SJCRH30 (cell line): ENCODE results near the gene MAML3. TPM values are rescaled to one million over a fixed set of nuclear protein-coding genes. Genes with fewer than 3 reads are reported as not detected.
A peak's percentile ranks its signal among the peaks of the same experiment; 100 is the strongest.

Source experiments
- DNase-seq, 2 experiments: peaks; one replicate each; pipeline ENCODE4 v3.0.0-alpha.2; 2015 to 2020
- H3K27ac ChIP-seq: fragments of 250-450 bp; sonication (Bioruptor Pico); 2 replicates; pipeline ENCODE4 v1.5.1; 2020; ENCODE audit warnings: mild to moderate bottlenecking, moderate library complexity
- H3K27me3 ChIP-seq: fragments of 250-450 bp; sonication (Bioruptor Pico); 2 replicates; pipeline ENCODE4 v1.5.1; 2020; ENCODE audit warnings: mild to moderate bottlenecking, moderate library complexity
- H3K36me3 ChIP-seq: fragments of 250-450 bp; sonication (Bioruptor Pico); 2 replicates; pipeline ENCODE4 v1.5.1; 2020; ENCODE audit warnings: mild to moderate bottlenecking, moderate library complexity
- H3K4me1 ChIP-seq: fragments of 250-450 bp; sonication (Bioruptor Pico); 2 replicates; pipeline ENCODE4 v1.5.1; 2020; ENCODE audit warnings: mild to moderate bottlenecking, moderate library complexity
- H3K4me3 ChIP-seq: fragments of 250-450 bp; sonication (Bioruptor Pico); 2 replicates; pipeline ENCODE4 v1.5.1; 2020; ENCODE audit warnings: mild to moderate bottlenecking, moderate library complexity
- H3K9me3 ChIP-seq: fragments of 250-450 bp; sonication (Bioruptor Pico); replicated peaks from 2 replicates; pipeline ENCODE4 v1.5.1; 2020; ENCODE audit warnings: mild to moderate bottlenecking, moderate library complexity
- total RNA-seq: library from RNA; depleted of rRNA; stranded (reverse); fragments of >200 nt; shearing (Covaris generic); gene quantifications from 2 replicates; pipeline ENCODE4 v1.2.3, GENCODE V29; 2014

Gene MAML3
- total RNA-seq, 1 experiment from 2014 or later = 0.42 TPM

DNA sequence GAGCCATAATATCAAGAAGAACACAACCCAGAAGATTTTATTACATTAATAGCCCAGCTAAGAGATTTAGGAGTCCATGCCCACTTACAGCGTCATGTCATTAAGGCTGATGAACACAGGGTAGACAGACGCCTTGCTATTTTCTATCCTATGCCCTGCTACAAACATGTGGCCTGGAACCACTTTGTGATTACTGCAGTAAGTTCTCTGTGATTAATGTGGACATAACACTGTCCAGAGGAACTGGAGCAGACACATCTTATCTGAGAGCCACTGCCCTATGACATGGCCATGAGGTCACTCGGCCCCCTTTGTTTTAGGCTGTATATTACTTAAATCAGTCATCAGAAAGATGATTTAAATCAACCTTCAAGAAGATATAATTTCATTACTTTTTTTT lies 211.7 kb downstream of the MAML3 start:
- H3K4me3 ChIP-seq = no peak overlapping the region
- no peak for DNase-seq
- no peaks in the 10 kb centered on the region for H3K36me3 ChIP-seq
- H3K9me3 ChIP-seq = no peaks in the 10 kb centered on the region
- H3K27ac ChIP-seq = no peak overlapping the region
- H3K27me3 ChIP-seq = no peaks in the 10 kb centered on the region
- H3K4me1 ChIP-seq = peaks cover 6% of the 10 kb centered on the region; the same call in 1 of the 2 replicates

DNA sequence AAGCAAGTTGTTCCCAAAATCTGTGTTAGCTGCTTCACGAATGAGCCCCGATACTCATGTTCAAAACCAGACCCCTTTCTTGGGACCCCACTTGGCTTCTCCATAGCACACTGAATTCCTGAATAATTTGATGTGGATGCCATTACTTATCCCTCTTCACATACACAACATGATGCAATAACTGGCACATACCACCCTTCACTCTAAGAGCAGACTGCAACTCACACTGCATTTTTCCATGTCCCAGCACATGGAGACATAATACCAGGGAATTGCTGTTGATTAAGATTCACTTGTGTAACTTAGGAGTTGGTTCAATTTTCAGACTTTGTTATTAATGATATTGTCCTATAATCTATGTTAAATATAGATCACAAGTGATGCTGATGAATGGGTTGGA lies 213.4 kb downstream of the MAML3 start:
- no peak overlapping the region for H3K27ac ChIP-seq
- no peak for DNase-seq

GRCh38 chr4:139938414-139938813 lies 215.6 kb downstream of the MAML3 start:
- Histone ChIP-seq H3K27ac (no peak overlapping the region), H3K36me3 (no peaks in the 10 kb centered on the region), H3K9me3 (no peaks in the 10 kb centered on the region), H3K27me3 (no peaks in the 10 kb centered on the region), H3K4me3 (no peak overlapping the region), H3K4me1 (peaks cover 16% of the 10 kb centered on the region)
- no peak for DNase-seq

More for the DNA sequence above, 213.4 kb downstream of the MAML3 start:
- H3K36me3 ChIP-seq = no peaks in the 10 kb centered on the region
- no peaks in the 10 kb centered on the region for H3K9me3 ChIP-seq
- H3K4me3 ChIP-seq = no peak overlapping the region
- peaks cover 6% of the 10 kb centered on the region; the same call in 1 of the 2 replicates for H3K4me1 ChIP-seq
- H3K27me3 ChIP-seq = no peaks in the 10 kb centered on the region

DNA sequence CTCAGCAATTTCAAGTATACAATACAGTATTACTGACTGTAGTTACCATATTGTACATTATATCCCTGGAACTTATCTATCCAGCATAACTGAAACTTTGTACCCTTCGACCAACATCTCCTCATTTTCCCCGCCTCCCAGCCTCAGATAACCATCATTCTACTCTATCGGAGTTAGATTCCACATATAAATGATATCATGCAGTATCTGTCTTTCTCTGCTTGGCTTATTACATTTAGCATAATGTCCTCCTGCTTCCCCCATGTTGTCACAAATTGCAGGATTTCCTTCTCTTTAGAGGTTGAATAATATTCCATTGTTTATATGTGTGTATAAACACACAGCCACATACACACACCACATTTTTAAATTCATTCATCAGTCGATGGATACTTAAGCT lies 218.1 kb downstream of the MAML3 start:
- DNase-seq = no peak
- no peak overlapping the region for H3K4me3 ChIP-seq
- H3K4me1 ChIP-seq = peaks cover 10% of the 10 kb centered on the region
- H3K36me3 ChIP-seq = no peaks in the 10 kb centered on the region
- H3K27me3 ChIP-seq = no peaks in the 10 kb centered on the region
- H3K27ac ChIP-seq = no peak overlapping the region
- no peaks in the 10 kb centered on the region for H3K9me3 ChIP-seq

GRCh38 chr4:139934708-139935195 lies 219.2 kb downstream of the MAML3 start:
- H3K9me3 ChIP-seq = no peaks in the 10 kb centered on the region
- no peak for DNase-seq
- H3K27ac ChIP-seq = no peak overlapping the region
- H3K4me1 ChIP-seq = peaks cover 10% of the 10 kb centered on the region
- H3K4me3 ChIP-seq = no peak overlapping the region
- H3K36me3 ChIP-seq = no peaks in the 10 kb centered on the region
- H3K27me3 ChIP-seq = no peaks in the 10 kb centered on the region

GRCh38 chr4:139934057-139934707 lies 219.8 kb downstream of the MAML3 start:
- peak; percentile 30 to 42 for DNase-seq
- Histone ChIP-seq H3K27me3 (no peaks in the 10 kb centered on the region), H3K4me1 (peaks cover 10% of the 10 kb centered on the region), H3K9me3 (no peaks in the 10 kb centered on the region), H3K4me3 (no peak overlapping the region), H3K36me3 (no peaks in the 10 kb centered on the region), H3K27ac (no peak overlapping the region)

DNA sequence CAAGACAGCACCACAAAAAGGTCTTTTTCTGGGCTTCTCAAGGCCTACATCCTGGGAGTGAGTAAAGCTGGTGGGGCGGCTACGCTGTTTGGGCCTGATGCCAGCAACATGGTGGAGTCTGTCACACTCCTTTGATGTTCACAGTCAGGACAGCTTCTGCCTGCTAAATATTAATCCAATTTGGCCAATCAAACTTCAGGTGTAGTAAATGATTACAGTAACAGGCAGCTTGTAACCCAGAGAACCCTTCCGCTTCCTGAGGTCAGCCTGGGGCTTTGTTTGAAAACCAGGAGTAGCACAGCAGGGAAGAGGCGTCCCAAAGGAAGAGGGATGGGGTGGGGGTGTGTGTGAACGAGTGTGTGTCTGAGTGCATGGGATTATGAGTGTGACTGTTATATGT lies 220.4 kb downstream of the MAML3 start:
- no peaks in the 10 kb centered on the region for H3K27me3 ChIP-seq
- no peak overlapping the region for H3K27ac ChIP-seq
- no peak for DNase-seq
- H3K36me3 ChIP-seq = no peaks in the 10 kb centered on the region
- peaks cover 10% of the 10 kb centered on the region for H3K4me1 ChIP-seq
- no peaks in the 10 kb centered on the region for H3K9me3 ChIP-seq
- H3K4me3 ChIP-seq = no peak overlapping the region

GRCh38 chr4:139933104-139933503 lies 220.9 kb downstream of the MAML3 start:
- Histone ChIP-seq H3K27me3 (no peaks in the 10 kb centered on the region), H3K4me3 (no peak overlapping the region), H3K4me1 (peaks cover 10% of the 10 kb centered on the region), H3K9me3 (no peaks in the 10 kb centered on the region), H3K27ac (no peak overlapping the region), H3K36me3 (no peaks in the 10 kb centered on the region)
- no peak for DNase-seq

DNA sequence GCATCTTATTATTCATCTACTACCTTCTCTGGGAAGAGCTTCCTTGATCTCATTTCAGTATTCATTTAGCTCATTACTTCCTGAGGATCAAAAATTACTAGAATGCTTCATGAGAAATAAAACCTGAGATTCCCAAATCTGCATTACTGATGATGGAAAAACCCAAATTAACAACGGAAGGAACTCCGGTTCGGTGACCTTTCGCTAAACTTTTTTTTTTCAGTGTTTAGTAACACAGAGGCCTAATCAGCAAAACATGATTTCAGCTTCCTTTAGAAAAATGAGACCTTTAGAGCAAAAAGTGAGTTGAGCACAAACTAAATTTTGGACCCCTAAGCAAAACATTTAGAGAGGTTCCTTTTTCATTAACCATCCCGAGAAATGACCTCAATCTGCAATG lies 229.2 kb downstream of the MAML3 start:
- H3K36me3 ChIP-seq = no peaks in the 10 kb centered on the region

GRCh38 chr4:139922406-139923024 lies 231.5 kb downstream of the MAML3 start:
- H3K4me1 ChIP-seq = peaks cover 16% of the 10 kb centered on the region
- H3K4me3 ChIP-seq = no peak overlapping the region
- no peaks in the 10 kb centered on the region for H3K9me3 ChIP-seq
- H3K27me3 ChIP-seq = no peaks in the 10 kb centered on the region
- DNase-seq = no peak
- no peaks in the 10 kb centered on the region for H3K36me3 ChIP-seq
- H3K27ac ChIP-seq = no peak overlapping the region

More for the DNA sequence above, 229.2 kb downstream of the MAML3 start:
- Histone ChIP-seq H3K4me3 (no peak overlapping the region), H3K27me3 (no peaks in the 10 kb centered on the region), H3K4me1 (peaks cover 4% of the 10 kb centered on the region), H3K27ac (no peak overlapping the region), H3K9me3 (no peaks in the 10 kb centered on the region)
- no peak for DNase-seq

GRCh38 chr4:139921429-139922184 lies 232.4 kb downstream of the MAML3 start:
- Histone ChIP-seq H3K9me3 (no peaks in the 10 kb centered on the region), H3K4me3 (no peak overlapping the region), H3K27me3 (no peaks in the 10 kb centered on the region), H3K4me1 (peaks cover 16% of the 10 kb centered on the region), H3K27ac (no peak overlapping the region), H3K36me3 (no peaks in the 10 kb centered on the region)
- no peak for DNase-seq

GRCh38 chr4:139920486-139921002 lies 233.4 kb downstream of the MAML3 start:
- no peaks in the 10 kb centered on the region for H3K27me3 ChIP-seq
- H3K4me1 ChIP-seq = peaks cover 16% of the 10 kb centered on the region
- H3K4me3 ChIP-seq = no peak overlapping the region
- H3K27ac ChIP-seq = no peak overlapping the region
- H3K9me3 ChIP-seq = no peaks in the 10 kb centered on the region
- no peaks in the 10 kb centered on the region for H3K36me3 ChIP-seq
- DNase-seq = no peak

DNA sequence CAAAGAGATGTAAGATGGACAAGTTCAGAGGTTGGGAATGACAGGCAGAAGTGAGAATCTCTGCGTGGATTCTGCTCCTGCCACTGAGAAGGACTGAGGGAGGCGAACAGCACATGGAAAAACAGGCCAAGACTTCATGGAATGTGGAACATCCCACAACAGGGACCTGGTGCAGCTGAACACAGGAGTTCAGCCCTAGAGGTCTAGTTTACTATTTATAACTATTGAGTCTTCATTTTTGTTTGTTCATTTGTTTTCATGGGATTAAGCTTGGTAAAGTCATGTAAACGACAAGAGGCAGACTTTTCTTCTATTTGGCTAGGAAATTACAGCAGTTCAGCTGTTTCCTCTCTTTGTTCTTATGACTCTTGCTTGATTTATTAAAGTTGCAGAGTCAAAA lies 234.5 kb downstream of the MAML3 start:
- no peaks in the 10 kb centered on the region for H3K27me3 ChIP-seq
- H3K27ac ChIP-seq = peak overlapping the region; percentile 10; the same call in 1 of the 2 replicates
- DNase-seq = peak; percentile 21 to 37
- H3K9me3 ChIP-seq = no peaks in the 10 kb centered on the region
- H3K4me3 ChIP-seq = no peak overlapping the region
- no peaks in the 10 kb centered on the region for H3K36me3 ChIP-seq
- peaks cover 16% of the 10 kb centered on the region for H3K4me1 ChIP-seq

DNA sequence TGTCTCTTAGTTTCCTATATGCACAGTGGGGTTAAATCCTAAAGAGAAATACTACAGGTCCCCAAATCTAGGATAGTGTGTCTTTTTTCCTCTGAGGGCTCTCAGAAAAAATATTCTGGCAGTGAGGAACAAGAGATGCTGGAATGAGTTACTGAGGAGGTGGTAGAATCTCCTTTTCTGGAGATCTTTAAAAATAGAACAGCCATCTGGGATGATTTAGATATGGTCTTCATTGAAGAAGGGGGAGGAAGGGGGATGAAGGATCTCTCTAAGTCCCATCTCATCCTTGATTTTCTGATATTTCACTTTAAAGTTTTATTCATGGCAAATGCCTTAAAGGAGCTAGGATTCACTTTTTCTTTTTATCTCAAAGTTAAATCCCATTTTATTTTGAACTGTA lies 235.0 kb downstream of the MAML3 start:
- Histone ChIP-seq H3K9me3 (no peaks in the 10 kb centered on the region), H3K4me3 (no peak overlapping the region), H3K4me1 (peaks cover 16% of the 10 kb centered on the region), H3K27ac (peak overlapping the region; percentile 10; the same call in 1 of the 2 replicates), H3K36me3 (no peaks in the 10 kb centered on the region), H3K27me3 (no peaks in the 10 kb centered on the region)
- DNase-seq = no peak

DNA sequence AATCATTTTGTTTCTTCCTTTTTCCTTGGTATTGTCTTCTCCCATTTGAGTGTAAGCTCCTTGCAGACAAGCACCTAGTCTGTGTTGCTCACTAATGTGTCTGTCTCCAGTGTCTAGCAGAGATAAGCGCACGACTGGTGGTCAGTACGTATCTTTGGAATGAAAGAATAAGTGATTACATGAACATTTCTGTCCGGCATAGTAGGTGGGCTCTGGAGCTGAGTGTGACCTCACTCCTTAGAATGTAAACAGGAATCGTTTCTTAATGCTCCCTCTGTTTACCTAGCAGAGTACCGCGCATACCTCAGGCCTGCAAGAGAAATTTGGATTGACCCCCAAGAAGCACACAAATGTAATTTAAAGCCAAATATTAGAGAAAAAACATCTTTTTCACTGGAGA lies 235.4 kb downstream of the MAML3 start:
- H3K36me3 ChIP-seq = no peaks in the 10 kb centered on the region
- no peak overlapping the region for H3K4me3 ChIP-seq
- H3K27me3 ChIP-seq = no peaks in the 10 kb centered on the region
- DNase-seq = no peak
- H3K4me1 ChIP-seq = peaks cover 16% of the 10 kb centered on the region
- no peaks in the 10 kb centered on the region for H3K9me3 ChIP-seq
- peak overlapping the region; percentile 10; the same call in 1 of the 2 replicates for H3K27ac ChIP-seq
